H9 (cell line): ENCODE results near the gene TXLNB. TPM values are rescaled to one million over a fixed set of nuclear protein-coding genes. Genes with fewer than 3 reads are reported as not detected.

Experiments
- DNase-seq: peaks from one replicate; pipeline ENCODE4 v3.0.0-alpha.2; 2017
- H2AFZ ChIP-seq: one replicate; pipeline ENCODE4 v1.6.1; 2013; ENCODE audit warnings: mild to moderate bottlenecking, low read length, control low read depth, moderate library complexity
- H2AK5ac ChIP-seq: 2 replicates; pipeline ENCODE4 v1.6.1; 2013; ENCODE audit warnings: low read length, control low read depth, mixed read lengths; ENCODE audit not compliant: insufficient read length
- H2BK120ac ChIP-seq: one replicate; pipeline ENCODE4 v1.6.1; 2013; ENCODE audit warnings: low read depth, mild to moderate bottlenecking, low read length, control low read depth, inconsistent platforms; ENCODE audit not compliant: poor library complexity, severe bottlenecking
- H2BK12ac ChIP-seq: 2 replicates; pipeline ENCODE4 v1.6.1; 2013; ENCODE audit warnings: low read length, control low read depth, mixed read lengths, low read depth; ENCODE audit not compliant: insufficient read length
- H2BK15ac ChIP-seq: 2 replicates; pipeline ENCODE4 v1.6.1; 2013; ENCODE audit warnings: low read depth, low read length, control low read depth
- H2BK20ac ChIP-seq: one replicate; pipeline ENCODE4 v1.6.1; 2013; ENCODE audit warnings: low read depth, mild to moderate bottlenecking, low read length, control low read depth, inconsistent platforms; ENCODE audit not compliant: poor library complexity, severe bottlenecking
- H2BK5ac ChIP-seq: 2 replicates; pipeline ENCODE4 v1.6.1; 2013; ENCODE audit warnings: low read length, control low read depth, mixed read lengths; ENCODE audit not compliant: insufficient read length
- H3K14ac ChIP-seq: 2 replicates; pipeline ENCODE4 v1.6.1; 2013; ENCODE audit warnings: low read length, control low read depth; ENCODE audit not compliant: insufficient read depth
- H3K18ac ChIP-seq: 2 replicates; pipeline ENCODE4 v1.6.1; 2013; ENCODE audit warnings: low read depth, mild to moderate bottlenecking, mixed read lengths, low read length, control low read depth; ENCODE audit not compliant: insufficient read length
- H3K23ac ChIP-seq: 2 replicates; pipeline ENCODE4 v1.6.1; 2013; ENCODE audit warnings: low read length, control low read depth, mixed read lengths, low read depth; ENCODE audit not compliant: insufficient read length
- H3K23me2 ChIP-seq: 2 replicates; pipeline ENCODE4 v1.6.1; 2013; ENCODE audit warnings: low read depth, mild to moderate bottlenecking, mixed read lengths, low read length, control low read depth; ENCODE audit not compliant: insufficient read length, poor library complexity, severe bottlenecking
- H3K27ac ChIP-seq: 2 replicates; pipeline ENCODE4 v1.5.1; 2013; ENCODE audit warnings: low read length, control low read depth, mixed read lengths, low read depth; ENCODE audit not compliant: insufficient read length
- H3K27me3 ChIP-seq: 2 replicates; pipeline ENCODE4 v1.6.1; 2013; ENCODE audit warnings: low read length, control low read depth, inconsistent platforms; ENCODE audit not compliant: insufficient read depth
- H3K4ac ChIP-seq: 2 replicates; pipeline ENCODE4 v1.6.1; 2013; ENCODE audit warnings: low read depth, mild to moderate bottlenecking, control low read depth, inconsistent platforms, low read length, moderate library complexity
- H3K4me1 ChIP-seq: 2 replicates; pipeline ENCODE4 v1.6.1; 2013; ENCODE audit warnings: low read length, control low read depth, inconsistent platforms; ENCODE audit not compliant: insufficient read depth
- H3K4me2 ChIP-seq: 2 replicates; pipeline ENCODE4 v1.6.1; 2013; ENCODE audit warnings: low read length, control low read depth, mixed read lengths; ENCODE audit not compliant: insufficient read length, insufficient read depth
- H3K56ac ChIP-seq: 2 replicates; pipeline ENCODE4 v1.6.1; 2013; ENCODE audit warnings: low read depth, mild to moderate bottlenecking, mixed read lengths, low read length, control low read depth; ENCODE audit not compliant: insufficient read length
- H3K79me1 ChIP-seq: 2 replicates; pipeline ENCODE4 v1.6.1; 2013; ENCODE audit warnings: low read depth, mild to moderate bottlenecking, moderate library complexity, low read length, control low read depth, inconsistent platforms; ENCODE audit not compliant: insufficient read depth, poor library complexity, severe bottlenecking
- H3K79me2 ChIP-seq: 2 replicates; pipeline ENCODE4 v1.6.1; 2013; ENCODE audit warnings: low read length, control low read depth, inconsistent platforms; ENCODE audit not compliant: insufficient read depth
- H3K9ac ChIP-seq: 2 replicates; pipeline ENCODE4 v1.6.1; 2013; ENCODE audit warnings: low read length, control low read depth, mixed read lengths; ENCODE audit not compliant: insufficient read length; ENCODE audit errors: extremely low read depth
- H3K9me3 ChIP-seq: one replicate; pipeline ENCODE4 v1.6.1; 2013; ENCODE audit warnings: low read depth, low read length, inconsistent platforms; ENCODE audit not compliant: control insufficient read depth
- H3T11ph ChIP-seq: one replicate; pipeline ENCODE4 v1.6.1; 2013; ENCODE audit warnings: mild to moderate bottlenecking, low read length, control low read depth, inconsistent platforms
- H4K20me1 ChIP-seq: one replicate; pipeline ENCODE4 v1.6.1; 2013; ENCODE audit not compliant: control insufficient read depth, insufficient read length, insufficient read depth
- H4K5ac ChIP-seq: 2 replicates; pipeline ENCODE4 v1.6.1; 2013; ENCODE audit warnings: low read depth, mild to moderate bottlenecking, mixed read lengths, low read length, control low read depth; ENCODE audit not compliant: insufficient read length
- H4K8ac ChIP-seq: replicated peaks from 2 replicates; pipeline ENCODE4 v1.6.1; 2013; ENCODE audit warnings: low read length, control low read depth, mixed read lengths, low read depth; ENCODE audit not compliant: insufficient read length
- H4K91ac ChIP-seq: 2 replicates; pipeline ENCODE4 v1.6.1; 2013; ENCODE audit warnings: low read depth, mild to moderate bottlenecking, moderate library complexity, mixed read lengths, low read length, control low read depth; ENCODE audit not compliant: insufficient read length
- H3K27ac Mint-ChIP-seq, 3 experiments: 2 replicates in 2 of 3; 3 replicates in 1 of 3; pipeline ENCODE4 v1.8.0; 2020 to 2021; ENCODE audit warnings: mixed read lengths in 3 of 3, mild to moderate bottlenecking in 1 of 3, moderate library complexity in 1 of 3
- H3K27me3 Mint-ChIP-seq: 2 replicates; pipeline ENCODE4 v1.8.0; 2021; ENCODE audit warnings: low read depth, mild to moderate bottlenecking, moderate library complexity, mixed read lengths
- H3K36me3 Mint-ChIP-seq, 3 experiments: 2 replicates in 2 of 3; 3 replicates in 1 of 3; pipeline ENCODE4 v1.8.0; 2020 to 2021; ENCODE audit warnings: low read depth in 3 of 3, mixed read lengths in 3 of 3; ENCODE audit not compliant: insufficient read depth in 1 of 3
- H3K4me1 Mint-ChIP-seq, 2 experiments: 2 replicates each; pipeline ENCODE4 v1.8.0; 2020; ENCODE audit warnings: mixed read lengths in 2 of 2
- H3K4me3 Mint-ChIP-seq, 2 experiments: 2 replicates in 1 of 2; 3 replicates in 1 of 2; pipeline ENCODE4 v1.8.0; 2020 to 2021; ENCODE audit warnings: mild to moderate bottlenecking in 2 of 2, mixed read lengths in 2 of 2, moderate library complexity in 1 of 2
- H3K9me3 Mint-ChIP-seq, 2 experiments: 2 replicates in 1 of 2; 3 replicates in 1 of 2; pipeline ENCODE4 v1.8.0; 2020; ENCODE audit warnings: mild to moderate bottlenecking in 2 of 2, mixed read lengths in 2 of 2, moderate library complexity in 1 of 2
- WGBS: extraction: QIAGEN DNeasy Blood & Tissue Kit; methylation state at CpG from one replicate; pipeline ENCODE4 v1.1.7; 2013; ENCODE audit warnings: missing lambda C conversion rate, low lambda C conversion rate, mixed read lengths; ENCODE audit not compliant: insufficient read length; ENCODE audit errors: extremely low coverage; 5-methylcytosine and 5-hydroxymethylcytosine counted together
- total RNA-seq: library from RNA; stranded (reverse); gene quantifications from 2 replicates; pipeline ENCODE4 v1.2.1, GENCODE V29; 2021
- TF ChIP-seq, protein P1 (sequence below): fragments of 200-600 bp; sonication (generic); conservative IDR thresholded peaks from 3 replicates; pipeline ENCODE4 v1.8.0; 2021; ENCODE audit warnings: antibody characterized with exemption, mild to moderate bottlenecking

TXLNB gene
- total RNA-seq, 1 experiment from 2014 or later: 0.04 TPM

DNA sequence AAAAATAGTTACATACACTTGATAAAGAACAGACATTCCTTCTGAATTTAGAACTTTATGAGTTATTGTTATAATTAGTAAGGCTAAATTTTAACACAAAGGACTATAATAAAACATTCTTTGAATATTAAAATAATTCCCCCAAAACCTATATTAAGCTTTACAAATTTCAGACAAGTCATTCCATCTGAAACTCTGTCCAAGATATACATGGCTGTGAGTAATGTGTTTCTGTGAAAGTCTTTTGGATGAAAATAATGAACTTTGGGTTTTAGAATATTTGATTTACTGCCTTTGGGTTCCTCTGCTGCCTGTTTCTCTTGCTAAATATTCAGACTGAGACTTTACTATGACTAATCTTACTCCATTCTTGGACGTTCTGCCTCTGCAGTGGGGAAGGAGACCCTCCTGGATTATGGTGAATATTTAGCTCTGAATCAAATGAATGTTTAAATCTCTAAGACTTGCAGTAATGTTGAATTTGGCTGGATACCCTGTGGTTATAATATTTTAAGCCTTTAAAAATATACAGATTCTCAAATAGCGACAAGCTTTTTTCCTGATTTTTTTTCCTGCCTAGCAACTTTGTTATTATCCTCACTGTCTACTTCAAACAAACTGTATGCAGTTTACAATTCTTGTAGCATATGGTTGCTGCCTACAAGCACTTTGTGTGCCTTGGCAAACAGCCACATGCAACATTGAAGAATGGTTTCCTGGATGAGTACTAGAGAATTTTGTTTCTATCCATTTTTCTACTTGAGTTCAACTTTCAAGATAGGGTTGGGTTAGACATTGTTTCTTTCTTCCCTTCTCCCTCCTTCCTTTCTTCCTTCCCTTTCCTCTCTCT lies 51.4 kb downstream of the TXLNB start:
- Mint-ChIP-seq H3K9me3 (peaks cover under 1 to 2% of the 10 kb centered on the region in 2 experiments; a peak in 2 of 5 replicates), H3K4me1 (peaks cover 0 to 9% of the 10 kb centered on the region in 2 experiments; a peak in 2 of 4 replicates), H3K36me3 (peaks cover 0 to under 1% (median 0%) of the 10 kb centered on the region in 3 experiments; a peak in 2 of 7 replicates), H3K4me3 (no peak overlapping the region), H3K27me3 (no peaks in the 10 kb centered on the region), H3K27ac (no peak overlapping the region)
- no peaks in the 10 kb centered on the region for H3K9me3 ChIP-seq
- no peaks in the 10 kb centered on the region for H3K23me2 ChIP-seq
- H2BK5ac ChIP-seq: no peak overlapping the region
- no peak overlapping the region for H4K91ac ChIP-seq
- no peak overlapping the region for H3K18ac ChIP-seq
- H3K79me1 ChIP-seq: no peaks in the 10 kb centered on the region
- H2BK120ac ChIP-seq: no peak overlapping the region
- no peak overlapping the region for H4K8ac ChIP-seq
- no CpG with 5 or more reads among the region's 2 CpGs for WGBS
- TF ChIP-seq, protein P1, sequence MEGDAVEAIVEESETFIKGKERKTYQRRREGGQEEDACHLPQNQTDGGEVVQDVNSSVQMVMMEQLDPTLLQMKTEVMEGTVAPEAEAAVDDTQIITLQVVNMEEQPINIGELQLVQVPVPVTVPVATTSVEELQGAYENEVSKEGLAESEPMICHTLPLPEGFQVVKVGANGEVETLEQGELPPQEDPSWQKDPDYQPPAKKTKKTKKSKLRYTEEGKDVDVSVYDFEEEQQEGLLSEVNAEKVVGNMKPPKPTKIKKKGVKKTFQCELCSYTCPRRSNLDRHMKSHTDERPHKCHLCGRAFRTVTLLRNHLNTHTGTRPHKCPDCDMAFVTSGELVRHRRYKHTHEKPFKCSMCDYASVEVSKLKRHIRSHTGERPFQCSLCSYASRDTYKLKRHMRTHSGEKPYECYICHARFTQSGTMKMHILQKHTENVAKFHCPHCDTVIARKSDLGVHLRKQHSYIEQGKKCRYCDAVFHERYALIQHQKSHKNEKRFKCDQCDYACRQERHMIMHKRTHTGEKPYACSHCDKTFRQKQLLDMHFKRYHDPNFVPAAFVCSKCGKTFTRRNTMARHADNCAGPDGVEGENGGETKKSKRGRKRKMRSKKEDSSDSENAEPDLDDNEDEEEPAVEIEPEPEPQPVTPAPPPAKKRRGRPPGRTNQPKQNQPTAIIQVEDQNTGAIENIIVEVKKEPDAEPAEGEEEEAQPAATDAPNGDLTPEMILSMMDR: no peak
- no peak overlapping the region for H2BK15ac ChIP-seq
- H3K27me3 ChIP-seq: no peaks in the 10 kb centered on the region
- H2AK5ac ChIP-seq: no peak overlapping the region
- H3K9ac ChIP-seq: no peak overlapping the region
- no peak overlapping the region for H3K4ac ChIP-seq
- no peaks in the 10 kb centered on the region for H3K79me2 ChIP-seq
- no peak overlapping the region for H4K5ac ChIP-seq
- H3K23ac ChIP-seq: no peak overlapping the region
- no peak overlapping the region for H2BK12ac ChIP-seq
- no peak overlapping the region for H2BK20ac ChIP-seq
- H3K14ac ChIP-seq: no peak overlapping the region
- no peak overlapping the region for H3T11ph ChIP-seq
- no peak overlapping the region for H2AFZ ChIP-seq
- no peak overlapping the region for H3K27ac ChIP-seq
- no peak overlapping the region for H3K56ac ChIP-seq
- no peaks in the 10 kb centered on the region for H4K20me1 ChIP-seq
- no peaks in the 10 kb centered on the region for H3K4me1 ChIP-seq
- H3K4me2 ChIP-seq: no peak overlapping the region
- no peak for DNase-seq
